ENCODE results near the gene ADGRG1.

GRCh38 chr16:57617604-57618111 lies 10.8 kb upstream of the ADGRG1 start:
- no peak for TF ChIP-seq CTCF (conservative IDR thresholded peaks at IDR 0.05)
- TF ChIP-seq ZFX (IDR thresholded peaks at IDR 0.05), result no peak
